Subcutaneous preadipocyte (primary cell): ENCODE measurements around the gene RAVER2. TPM values are rescaled to one million over a fixed set of nuclear protein-coding genes. Genes with fewer than 3 reads are reported as not detected.

Source experiments
- total RNA-seq: library from RNA; depleted of rRNA; stranded (reverse); fragments of >200 nt; gene quantifications from 2 replicates; pipeline ENCODE4 v1.2.3, GENCODE V29; 2012

Gene RAVER2, protein sequence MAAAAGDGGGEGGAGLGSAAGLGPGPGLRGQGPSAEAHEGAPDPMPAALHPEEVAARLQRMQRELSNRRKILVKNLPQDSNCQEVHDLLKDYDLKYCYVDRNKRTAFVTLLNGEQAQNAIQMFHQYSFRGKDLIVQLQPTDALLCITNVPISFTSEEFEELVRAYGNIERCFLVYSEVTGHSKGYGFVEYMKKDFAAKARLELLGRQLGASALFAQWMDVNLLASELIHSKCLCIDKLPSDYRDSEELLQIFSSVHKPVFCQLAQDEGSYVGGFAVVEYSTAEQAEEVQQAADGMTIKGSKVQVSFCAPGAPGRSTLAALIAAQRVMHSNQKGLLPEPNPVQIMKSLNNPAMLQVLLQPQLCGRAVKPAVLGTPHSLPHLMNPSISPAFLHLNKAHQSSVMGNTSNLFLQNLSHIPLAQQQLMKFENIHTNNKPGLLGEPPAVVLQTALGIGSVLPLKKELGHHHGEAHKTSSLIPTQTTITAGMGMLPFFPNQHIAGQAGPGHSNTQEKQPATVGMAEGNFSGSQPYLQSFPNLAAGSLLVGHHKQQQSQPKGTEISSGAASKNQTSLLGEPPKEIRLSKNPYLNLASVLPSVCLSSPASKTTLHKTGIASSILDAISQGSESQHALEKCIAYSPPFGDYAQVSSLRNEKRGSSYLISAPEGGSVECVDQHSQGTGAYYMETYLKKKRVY
- 5.1 and 7.4 TPM in 2 replicates for total RNA-seq

GRCh38 chr1:64744492-64745180 is at the start of gene RAVER2:
Gene RAVER2 (plus strand): TSS chr1:64745075. CDS start chr1:64745173, 98 bp downstream.

Other genes with a start within 250 kb of the RAVER2 start
- gene JAK1, start 221.5 kb downstream of the RAVER2 start, total RNA-seq: 192 and 209 TPM in 2 replicates